KG1 (cell line): ENCODE data around the gene IHH.

Source experiments
- DNase-seq: peaks from one replicate; lab custom pipeline; 2025; lab: John Stamatoyannopoulos, UW

Gene IHH

DNA sequence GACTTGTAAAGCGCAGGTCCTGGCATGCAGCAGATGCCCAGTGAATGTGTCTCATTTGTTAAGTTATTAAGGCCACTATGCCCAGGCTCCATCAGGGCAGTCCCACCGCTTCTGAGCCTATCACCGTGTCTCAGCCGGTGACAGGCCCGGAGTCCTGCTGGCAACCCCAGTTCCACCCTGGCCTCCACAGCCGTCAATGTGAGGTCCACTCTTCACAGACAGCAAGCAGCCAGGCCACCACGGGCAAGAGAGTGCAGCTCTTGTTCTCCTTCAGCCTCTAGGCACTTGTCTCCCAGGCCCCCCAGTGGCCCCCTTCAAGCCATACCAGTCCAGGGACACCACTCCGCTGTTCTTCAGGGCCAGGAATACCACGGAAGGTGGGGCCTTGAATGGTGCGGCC is 42.0 kb downstream of the IHH start:
- no peak for DNase-seq

DNA sequence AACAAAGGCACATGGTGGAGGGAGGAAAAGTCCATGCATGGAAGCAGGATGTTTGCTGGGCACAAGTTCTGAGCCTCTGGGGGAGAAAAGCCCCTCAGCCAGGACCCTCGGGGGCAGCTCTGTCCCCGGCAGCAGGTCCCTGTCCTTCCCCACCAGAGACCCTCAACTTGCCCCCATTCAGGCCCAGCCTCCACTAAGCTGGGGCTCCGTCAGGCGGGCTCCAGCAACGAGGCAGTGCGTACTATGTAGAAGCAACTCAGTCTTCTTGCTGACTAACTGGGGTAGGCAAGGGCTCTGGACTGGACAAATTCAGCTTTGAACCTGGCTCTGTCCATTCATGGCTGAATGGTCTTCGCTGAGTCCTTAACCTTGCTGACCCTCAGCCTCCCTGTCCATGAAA is 42.4 kb downstream of the IHH start:
- no peak for DNase-seq

DNA sequence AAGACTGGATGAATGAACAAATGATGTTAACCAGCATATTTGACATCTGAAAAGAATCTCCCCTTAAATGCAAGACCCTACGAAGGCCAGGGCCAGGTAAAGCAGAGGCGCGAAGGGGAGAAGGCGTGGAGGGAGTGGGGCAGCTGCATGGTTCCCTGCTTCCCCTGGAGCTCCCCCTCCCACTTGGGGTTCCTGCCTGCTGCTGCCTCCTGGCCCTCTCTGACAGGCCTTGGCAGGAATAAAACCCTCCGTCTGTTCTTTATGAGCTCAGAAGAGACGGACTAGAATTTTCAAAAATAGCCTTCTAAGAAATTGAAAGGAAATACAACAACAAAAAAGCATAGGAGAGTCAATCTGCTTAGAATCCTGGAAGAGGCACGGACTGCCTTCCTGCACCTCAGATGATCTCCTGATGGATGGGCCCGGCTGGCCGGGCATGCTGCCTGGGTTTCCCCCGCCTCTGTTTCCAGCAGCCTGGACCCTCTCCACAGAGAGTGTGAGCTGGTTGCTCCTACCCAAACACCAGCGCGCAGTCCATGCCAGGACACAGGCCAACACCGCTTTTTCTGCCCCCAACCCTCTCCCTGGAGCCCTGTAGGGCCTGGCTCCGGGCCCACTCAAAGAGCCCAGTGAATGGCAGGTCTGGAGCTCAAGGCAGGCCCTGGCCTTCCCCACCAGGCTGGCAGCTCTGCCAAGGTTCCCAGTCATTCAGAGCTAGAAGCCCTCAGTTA is 43.4 kb downstream of the IHH start:
- no peak for DNase-seq

DNA sequence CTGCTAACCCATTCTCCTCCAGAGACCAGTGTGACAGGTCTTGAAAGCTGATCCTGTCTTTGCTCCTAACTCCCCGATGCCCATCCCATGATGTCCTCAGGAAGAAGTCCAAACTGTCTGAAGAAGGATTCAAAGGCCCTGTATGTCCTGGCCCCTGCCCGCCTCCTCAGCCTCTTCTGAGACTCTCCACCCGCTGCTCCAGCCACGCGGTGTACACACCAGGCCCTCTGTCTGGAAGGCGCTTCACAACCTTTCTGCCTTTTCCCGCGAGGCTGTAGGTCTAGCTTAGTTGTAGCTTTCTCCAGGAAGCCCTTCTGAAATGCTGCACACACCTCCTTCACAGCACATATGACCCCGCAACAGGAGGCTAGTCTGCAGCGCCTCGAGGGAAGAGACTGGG is 44.0 kb downstream of the IHH start:
- no peak for DNase-seq

DNA sequence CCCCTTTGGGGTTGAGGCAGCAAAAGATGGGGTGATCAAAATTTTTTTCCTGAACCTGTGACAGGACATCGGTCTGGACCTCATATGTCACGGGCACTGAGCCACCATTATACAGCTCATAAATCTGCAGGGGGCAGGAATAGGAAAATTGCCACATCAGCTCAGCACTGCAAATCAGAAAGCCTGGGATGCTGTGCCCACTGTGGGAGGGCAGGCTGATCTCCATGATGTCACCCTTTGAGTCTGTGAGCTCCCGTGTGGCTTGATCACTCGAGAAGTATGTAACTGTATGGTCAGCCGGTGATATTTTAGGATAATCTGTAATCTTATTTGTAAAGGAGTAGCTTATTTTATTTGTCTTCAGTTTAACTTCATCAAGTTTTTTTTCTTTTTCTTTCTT is 49.8 kb downstream of the IHH start:
- no peak for DNase-seq

DNA sequence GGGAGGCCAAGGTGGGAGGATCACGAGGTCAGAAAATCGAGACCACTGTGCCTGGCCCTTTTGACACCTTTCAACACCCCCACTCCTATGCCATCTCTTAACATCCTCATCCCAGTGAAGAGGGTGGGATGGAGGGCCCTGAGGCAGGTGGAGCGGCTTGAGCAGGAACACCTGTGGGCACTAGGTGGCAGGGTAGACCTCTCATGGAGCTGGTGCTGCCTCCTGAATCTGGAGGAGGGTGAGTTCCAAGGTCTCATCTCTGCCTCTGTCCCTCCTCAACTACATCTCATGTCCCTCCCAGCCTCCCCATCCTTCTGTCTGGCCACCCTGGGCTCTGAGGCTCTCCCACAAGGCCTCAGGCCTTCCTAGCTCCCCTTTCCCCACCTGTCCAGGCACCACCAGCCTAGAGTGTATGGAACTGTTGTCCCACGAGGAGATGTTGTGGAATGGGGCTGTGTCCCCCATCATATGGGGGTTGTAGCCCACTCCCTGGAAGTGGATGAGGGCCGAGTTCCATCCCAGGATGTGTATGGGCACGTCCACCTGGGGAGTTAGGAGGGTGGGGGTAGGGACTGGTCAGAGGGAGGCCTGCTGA is 50.5 kb downstream of the IHH start:
- DNase-seq = no peak

DNA sequence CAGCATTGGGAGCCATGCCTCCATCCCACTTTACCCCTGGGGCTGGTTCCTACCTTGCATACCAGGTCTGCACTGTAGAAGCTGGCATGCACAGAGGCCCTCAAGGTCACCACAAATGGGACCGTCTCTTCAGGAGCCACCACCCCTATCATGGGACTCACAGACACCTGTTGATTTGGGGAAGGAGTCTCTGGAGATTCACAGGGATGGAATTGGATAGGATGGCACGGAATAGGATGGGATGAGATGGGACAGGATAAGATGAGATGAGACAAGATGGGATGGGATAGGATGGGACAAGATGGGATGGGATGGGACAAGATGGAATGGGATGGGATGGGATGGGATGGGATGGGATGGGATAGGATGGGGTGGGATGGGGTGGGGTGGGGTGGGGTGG is 51.4 kb downstream of the IHH start:
- DNase-seq = no peak
